Stimulated activated CD4-positive, alpha-beta T cell treated with anti-CD3 and anti-CD28 coated beads, TNF-alpha, amount 100 ng/mL, for 48 hours (primary cell): ENCODE results near the gene LHX1.

Source experiments
- DNase-seq, 3 donors: peaks; one replicate each; pipeline ENCODE4 v3.0.0-alpha.2; 2020; ENCODE audit warnings: low read depth in 3 of 3

The LHX1 gene

GRCh38 chr17:36922175-36922574 lies 15.1 kb upstream of the LHX1 start:
- no peak for DNase-seq

- no peak for DNase-seq
These were observed 13.5 kb upstream of the LHX1 start for GRCh38 chr17:36923814-36924221.

GRCh38 chr17:36926226-36926625 lies 11.0 kb upstream of the LHX1 start:
- DNase-seq, result no peak

GRCh38 chr17:36926701-36927100 lies 10.6 kb upstream of the LHX1 start:
- no peak for DNase-seq

GRCh38 chr17:36928471-36929345 lies 8.6 kb upstream of the LHX1 start:
- DNase-seq, result no peak

GRCh38 chr17:36929851-36930582 lies 7.3 kb upstream of the LHX1 start:
- no peak for DNase-seq

GRCh38 chr17:36930583-36930900 lies 6.7 kb upstream of the LHX1 start:
- DNase-seq, result no peak

- DNase-seq, result no peak
These were observed 6.1 kb upstream of the LHX1 start for GRCh38 chr17:36931096-36931696.

- DNase-seq, result no peak
These were observed 5.4 kb upstream of the LHX1 start for GRCh38 chr17:36931697-36932382.

GRCh38 chr17:36932383-36932693 lies 4.9 kb upstream of the LHX1 start:
- DNase-seq, result no peak

GRCh38 chr17:36932694-36933511 lies 4.4 kb upstream of the LHX1 start:
- no peak for DNase-seq

- no peak for DNase-seq
These were observed 3.6 kb upstream of the LHX1 start for GRCh38 chr17:36933512-36934143.

GRCh38 chr17:36934144-36934691 lies 3.1 kb upstream of the LHX1 start:
- no peak for DNase-seq

- DNase-seq, result no peak
These were observed 2.3 kb upstream of the LHX1 start for GRCh38 chr17:36934692-36935630.

- no peak for DNase-seq
These were observed 1.4 kb upstream of the LHX1 start for GRCh38 chr17:36935671-36936454.

- DNase-seq, result no peak
These were observed 747 bp upstream of the LHX1 start for GRCh38 chr17:36936455-36937000.

- DNase-seq, result no peak
These were observed 787 bp downstream of the LHX1 start for GRCh38 chr17:36937959-36938565.

GRCh38 chr17:36938566-36939051 lies 1.3 kb downstream of the LHX1 start:
- DNase-seq, result no peak
